HL-60/S4 treated with phorbol 12-myristate 13-acetate at 8.2 ng/mL for 4 days and 3 days (cell line): Measurements from ENCODE around the gene LRP4.

Experiments used
- in situ Hi-C: fragments of 300-500 bp; cut with MboI; formaldehyde crosslinking; loops from 2 replicates; pipeline ENCODE4 v1.15.0; 2022; ENCODE audit warnings: low sequenced_read_pairs

LRP4 gene

GRCh38 chr11:46896719-46897406 lies 21.5 kb downstream of the LRP4 start:
- in situ Hi-C loops, result loop anchor here (25.0 kb wide), 1 partner anchor 265 kb away; no protein-coding TSS in a partner anchor

- in situ Hi-C loops, result loop anchor here (25.0 kb wide), 1 partner anchor 266 kb away; no protein-coding TSS in a partner anchor
Measured at GRCh38 chr11:46895821-46896220, 22.5 kb downstream of the LRP4 start.

GRCh38 chr11:46894961-46895360 lies 23.4 kb downstream of the LRP4 start:
- in situ Hi-C loops, result loop anchor here (25.0 kb wide), 1 partner anchor 267 kb away; no protein-coding TSS in a partner anchor

- in situ Hi-C loops, result loop anchor here (25.0 kb wide), 1 partner anchor 268 kb away; no protein-coding TSS in a partner anchor
Measured at GRCh38 chr11:46894506-46894905, 23.8 kb downstream of the LRP4 start.

GRCh38 chr11:46892838-46893237 lies 25.5 kb downstream of the LRP4 start:
- in situ Hi-C loops, result loop anchor here (25.0 kb wide), 1 partner anchor 269 kb away; no protein-coding TSS in a partner anchor

- in situ Hi-C loops, result loop anchor here (25.0 kb wide), 1 partner anchor 270 kb away; no protein-coding TSS in a partner anchor
Measured at GRCh38 chr11:46892109-46892508, 26.2 kb downstream of the LRP4 start.

- in situ Hi-C loops, result loop anchor here (25.0 kb wide), 1 partner anchor 272 kb away; no protein-coding TSS in a partner anchor
Measured at GRCh38 chr11:46890665-46891064, 27.7 kb downstream of the LRP4 start.

GRCh38 chr11:46889689-46890475 lies 28.5 kb downstream of the LRP4 start:
- in situ Hi-C loops, result loop anchor here (25.0 kb wide), 1 partner anchor 272 kb away; no protein-coding TSS in a partner anchor

- in situ Hi-C loops, result loop anchor here (25.0 kb wide), 1 partner anchor 273 kb away; no protein-coding TSS in a partner anchor
Measured at GRCh38 chr11:46889251-46889650, 29.1 kb downstream of the LRP4 start.

- in situ Hi-C loops, result loop anchor here (25.0 kb wide), 1 partner anchor 274 kb away; no protein-coding TSS in a partner anchor
Measured at GRCh38 chr11:46888636-46889035, 29.7 kb downstream of the LRP4 start.

GRCh38 chr11:46886211-46886610 lies 32.1 kb downstream of the LRP4 start:
- in situ Hi-C loops, result loop anchor here (25.0 kb wide), 1 partner anchor 276 kb away; no protein-coding TSS in a partner anchor

GRCh38 chr11:46879056-46879585 lies 39.2 kb downstream of the LRP4 start:
- in situ Hi-C loops, result loop anchor here (25.0 kb wide), 1 partner anchor 283 kb away; no protein-coding TSS in a partner anchor

- in situ Hi-C loops, result loop anchor here (25.0 kb wide), 1 partner anchor 285 kb away; no protein-coding TSS in a partner anchor
Measured at GRCh38 chr11:46877580-46877979, 40.8 kb downstream of the LRP4 start.

- in situ Hi-C loops, result loop anchor here (25.0 kb wide), 1 partner anchor 286 kb away; no protein-coding TSS in a partner anchor
Measured at GRCh38 chr11:46876471-46876870, 41.9 kb downstream of the LRP4 start.

GRCh38 chr11:46874586-46874985 lies 43.8 kb downstream of the LRP4 start:
- in situ Hi-C loops, result no loop called here

- in situ Hi-C loops, result no loop called here
Measured at GRCh38 chr11:46868912-46869311, 49.4 kb downstream of the LRP4 start.

- in situ Hi-C loops, result no loop called here
Measured at GRCh38 chr11:46865340-46865739, 53.0 kb downstream of the LRP4 start.

- in situ Hi-C loops, result no loop called here
Measured at GRCh38 chr11:46860218-46860617, 58.1 kb downstream of the LRP4 start.

GRCh38 chr11:46858920-46859546 lies 59.3 kb downstream of the LRP4 start:
- in situ Hi-C loops, result no loop called here

- in situ Hi-C loops, result no loop called here
Measured at GRCh38 chr11:46857666-46858065, 60.7 kb downstream of the LRP4 start.
